ENCODE measurements around the gene GPX1.
"Not testable (repeated sequence)": the region's sequence is repeated elsewhere in the genome, so short reads cannot be mapped to it uniquely, and the experiment has no call there.

The GPX1 gene

GRCh38 chr3:49357443-49358216 lies 523 bp downstream of the GPX1 start:
- peak; percentile 50 for DNase-seq

GRCh38 chr3:49357095-49357442 lies 1.1 kb downstream of the GPX1 start:
- peak; percentile 19 for DNase-seq

- DNase-seq = no peak
Observed at GRCh38 chr3:49352890-49353421, 5.2 kb downstream of the GPX1 start.

GRCh38 chr3:49352281-49352680 lies 5.9 kb downstream of the GPX1 start:
- DNase-seq = no peak

GRCh38 chr3:49351521-49352011 lies 6.6 kb downstream of the GPX1 start:
- no peak for DNase-seq

GRCh38 chr3:49349348-49350114 lies 8.6 kb downstream of the GPX1 start:
- DNase-seq = no peak

- DNase-seq = not testable (repeated sequence)
Observed at GRCh38 chr3:49348361-49348760, 9.8 kb downstream of the GPX1 start.

- DNase-seq = no peak
Observed at GRCh38 chr3:49346797-49347251, 11.3 kb downstream of the GPX1 start.

GRCh38 chr3:49343163-49343562 lies 15.0 kb downstream of the GPX1 start:
- no peak for DNase-seq

- no peak for DNase-seq
Observed at GRCh38 chr3:49341996-49342395, 16.2 kb downstream of the GPX1 start.

- peak; percentile 92 for DNase-seq
Observed at GRCh38 chr3:49339941-49340800, 18.0 kb downstream of the GPX1 start, which contains the start of gene USP4. TSS of gene USP4 (minus strand) at chr3:49340053. CDS start at chr3:49340024, 29 bp downstream.

- DNase-seq = no peak
Observed at GRCh38 chr3:49339581-49339940, 18.6 kb downstream of the GPX1 start.

GRCh38 chr3:49333916-49334633 lies 24.1 kb downstream of the GPX1 start:
- no peak for DNase-seq

- DNase-seq = no peak
Observed at GRCh38 chr3:49333091-49333490, 25.1 kb downstream of the GPX1 start.

GRCh38 chr3:49329186-49329585 lies 29.0 kb downstream of the GPX1 start:
- DNase-seq = no peak

- DNase-seq = not testable (repeated sequence)
Observed at GRCh38 chr3:49328350-49328749, 29.8 kb downstream of the GPX1 start.

GRCh38 chr3:49327485-49327884 lies 30.7 kb downstream of the GPX1 start:
- DNase-seq = no peak

GRCh38 chr3:49324768-49325167 lies 33.4 kb downstream of the GPX1 start:
- DNase-seq = no peak

GRCh38 chr3:49316696-49317457 lies 41.3 kb downstream of the GPX1 start:
- DNase-seq = no peak

- DNase-seq = no peak
Observed at GRCh38 chr3:49313896-49314688, 44.1 kb downstream of the GPX1 start.
